Measurements from ENCODE around the gene GLCCI1. TPM values are rescaled to one million over a fixed set of nuclear protein-coding genes. Genes with fewer than 3 reads are reported as not detected.

Gene GLCCI1
- total RNA-seq, 1 experiment from 2014 or later: 4.6 TPM

DNA sequence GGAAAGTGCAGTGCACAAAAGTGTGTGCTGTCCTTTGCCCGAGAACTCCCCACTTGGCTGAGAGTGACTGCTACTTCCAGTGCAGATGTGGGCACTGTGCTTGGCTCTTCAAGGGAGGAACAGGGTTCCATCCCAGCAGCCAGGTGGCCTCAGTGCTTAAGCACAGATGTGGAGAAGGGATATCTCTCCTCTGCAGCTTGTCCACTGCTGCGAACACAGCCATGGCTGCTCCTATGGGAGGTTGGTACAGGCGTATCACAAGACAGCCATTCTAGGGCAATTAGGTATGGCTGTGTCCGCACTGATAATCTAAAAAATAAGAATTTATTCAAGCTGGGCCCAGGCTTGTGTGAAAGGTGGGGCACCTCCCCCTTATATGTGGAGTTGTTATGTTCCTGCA is 66.6 kb downstream of the GLCCI1 start:
- Histone ChIP-seq H3K9me2 (ENCODE audit: insufficient read depth) (no peaks in the 10 kb centered on the region), H3K4me1 (ENCODE audit: control insufficient read depth in 1 of 2, insufficient read depth in 2 of 2, low read length in 2 of 2) (no peaks in the 10 kb centered on the region), H3K36me3 (ENCODE audit: control insufficient read depth in 1 of 2, insufficient read depth in 2 of 2, low read length in 2 of 2) (no peaks in the 10 kb centered on the region), H3K27me3 (ENCODE audit: insufficient read depth, low read length) (no peaks in the 10 kb centered on the region), H2AFZ (ENCODE audit: low read depth, low read length, poor library complexity, severe bottlenecking) (no peak overlapping the region), H3K27ac (ENCODE audit: low read depth, low read length) (no peak overlapping the region), H4K20me1 (ENCODE audit: insufficient read depth) (no peaks in the 10 kb centered on the region), H3K4me3 (replicated peaks in 1 of 2; ENCODE audit: low read depth in 1 of 2, low read length in 2 of 2) (no peak overlapping the region), H3K9me3 (ENCODE audit: control insufficient read depth in 1 of 2, insufficient read depth in 1 of 2, low read depth in 1 of 2, low read length in 2 of 2) (no peaks in the 10 kb centered on the region), H3K79me2 (ENCODE audit: insufficient read depth, low read length) (no peaks in the 10 kb centered on the region), H3K9ac (ENCODE audit: low read length) (no peak overlapping the region), H3K4me2 (ENCODE audit: low read length) (no peak overlapping the region)
- DNase-seq (ENCODE audit: low read depth, low spot score) (no peak), ATAC-seq (0 out of 2 replicates have a peak, but pooled peaks have one; percentile 17)
- ChIA-PET RAD21 (ENCODE audit: low non-redundant PET in 1 of 2, low total read pairs in 2 of 2, uncharacterized antibody in 2 of 2, unreplicated experiment in 2 of 2) (interaction anchor here in 1 of 2 experiments (1.0 kb wide), 1 partner anchor 354 kb away, joined by 3 read pairs; no protein-coding TSS in a partner anchor), CTCF (interaction anchor here (0.7 to 1.4 kb wide), 3 partner anchors 12 to 354 kb away, joined by 3 to 11 read pairs (median 3); no protein-coding TSS in a partner anchor), POLR2A (no interaction called here)
- no peak for TF ChIP-seq REST (IDR thresholded peaks at IDR 0.05; ENCODE audit: low read depth)
- no peak for TF ChIP-seq CTCF (IDR thresholded peaks at IDR 0.05 in 2 of 3, conservative IDR thresholded peaks at IDR 0.05 in 1 of 3; ENCODE audit: borderline replicate concordance in 1 of 3, insufficient read depth in 1 of 3, low read depth in 2 of 3, low read length in 2 of 3)
- TF ChIP-seq ZNF274 (IDR thresholded peaks at IDR 0.05; ENCODE audit: low read depth, low read length): no peak
- TF ChIP-seq CBX3 (IDR thresholded peaks at IDR 0.05; ENCODE audit: low read depth): no peak
- TF ChIP-seq POLR2A (IDR thresholded peaks at IDR 0.05; ENCODE audit: borderline replicate concordance, extremely low read depth, insufficient read depth, insufficient read length): no peak
- no peak for TF ChIP-seq ZFX (IDR thresholded peaks at IDR 0.05)
- TF ChIP-seq SP1 (IDR thresholded peaks at IDR 0.05; ENCODE audit: low read depth): no peak
- TF ChIP-seq SIN3A (IDR thresholded peaks at IDR 0.05; ENCODE audit: low read depth): no peak
- TF ChIP-seq SRF (IDR thresholded peaks at IDR 0.05; ENCODE audit: low read depth): no peak
- no peak for TF ChIP-seq ELF1 (IDR thresholded peaks at IDR 0.05; ENCODE audit: borderline replicate concordance, low read depth)
- TF ChIP-seq, protein P1, sequence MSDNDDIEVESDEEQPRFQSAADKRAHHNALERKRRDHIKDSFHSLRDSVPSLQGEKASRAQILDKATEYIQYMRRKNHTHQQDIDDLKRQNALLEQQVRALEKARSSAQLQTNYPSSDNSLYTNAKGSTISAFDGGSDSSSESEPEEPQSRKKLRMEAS (IDR thresholded peaks at IDR 0.05): no peak
- TF ChIP-seq CEBPB (IDR thresholded peaks at IDR 0.05; ENCODE audit: low read depth): no peak
- TF ChIP-seq JUND (IDR thresholded peaks at IDR 0.05): no peak
- no peak for TF ChIP-seq EZH2phosphoT487 (IDR thresholded peaks at IDR 0.05; ENCODE audit: borderline replicate concordance)
- TF ChIP-seq TCF7L2 (IDR thresholded peaks at IDR 0.05; ENCODE audit: borderline replicate concordance, extremely low read depth, insufficient read depth, insufficient read length): no peak
- TF ChIP-seq ZBTB33 (IDR thresholded peaks at IDR 0.05; ENCODE audit: extremely low read depth, insufficient replicate concordance, low read length): no peak
- intact Hi-C loops (cut with micrococcal nuclease): loop anchor here (10.0 kb wide), 1 partner anchor 350 kb away; no protein-coding TSS in a partner anchor
- no TSS peak for BruUV-seq (replicated peaks)

All from HCT116 (cell line).